Stomach (tissue), 9 donors: ENCODE results near the gene YOD1. TPM values are rescaled to one million over a fixed set of nuclear protein-coding genes. Genes with fewer than 3 reads are reported as not detected.
A peak's percentile ranks its signal among the peaks of the same experiment; 100 is the strongest.

Experiments
- DNase-seq, 2 donors: peaks; one replicate each; pipeline versions ENCODE4 v3.0.0 to v3.0.0-alpha.2; 2013 to 2019
- H3K27ac ChIP-seq, 5 donors: fragments of 200-600 bp in 4 of 5; sonication (generic) in 4 of 5; one replicate each; pipeline ENCODE4 v1.5.1; 2013 to 2019; ENCODE audit warnings: mild to moderate bottlenecking in 1 of 5, moderate library complexity in 1 of 5
- H3K27me3 ChIP-seq, 3 donors: fragments of 200-600 bp; sonication (generic); one replicate each; pipeline ENCODE4 v1.5.1; 2017 to 2019; ENCODE audit warnings: mixed run types in 1 of 3
- H3K36me3 ChIP-seq, 4 donors: fragments of 200-600 bp; sonication (generic); 1 replicate in 3 of 4; 2 replicates in 1 of 4; pipeline ENCODE4 v1.5.1; 2016 to 2019
- H3K4me1 ChIP-seq, 4 donors: fragments of 200-600 bp; sonication (generic); one replicate each; pipeline ENCODE4 v1.5.1; 2016 to 2019
- H3K4me3 ChIP-seq, 4 donors: fragments of 200-600 bp; sonication (generic) in 3 of 4; one replicate each; pipeline ENCODE4 v1.5.1; 2016 to 2019; ENCODE audit warnings: mild to moderate bottlenecking in 1 of 4
- H3K9me3 ChIP-seq, 4 donors: fragments of 200-600 bp; sonication (generic); one replicate each; pipeline ENCODE4 v1.5.1; 2016 to 2019
- EP300 ChIP-seq: sonication (generic); formaldehyde crosslinking; IDR thresholded peaks from one replicate; pipeline ENCODE4 v1.6.1; 2017; ENCODE audit warnings: antibody characterized with exemption
- POLR2A ChIP-seq, 4 donors: fragments of 450-650 bp; IDR thresholded peaks; one replicate each; pipeline ENCODE4 v1.6.1; 2016; ENCODE audit warnings: antibody characterized with exemption in 4 of 4, control low read depth in 2 of 4, mild to moderate bottlenecking in 1 of 4, moderate library complexity in 1 of 4
- POLR2AphosphoS5 ChIP-seq, 3 donors: sonication (generic); formaldehyde crosslinking; IDR thresholded peaks; one replicate each; pipeline ENCODE4 v1.6.1; 2016; ENCODE audit warnings: antibody characterized with exemption in 3 of 3
- WGBS, 5 donors: extraction: QIAGEN DNeasy Blood & Tissue Kit in 3 of 5; methylation state at CpG; one replicate each; pipeline versions ENCODE4 v1.1.5 to v1.1.7; 2013 to 2018; 5-methylcytosine and 5-hydroxymethylcytosine counted together
- intact Hi-C: fragments of 100-400 bp; cut with DNase I; formaldehyde crosslinking; loops from one replicate; pipeline ENCODE4 v1.15.1; 2023; ENCODE audit warnings: low total_unique reads
- polyA plus RNA-seq, 3 donors: library from polyadenylated mRNA; stranded (reverse); fragments of 200-250 nt; gene quantifications; one replicate each; pipeline ENCODE4 v1.2.3, GENCODE V29; 2013
- total RNA-seq, 5 donors: library from RNA; depleted of rRNA; stranded (reverse); fragments of >200 nt; gene quantifications; one replicate each; pipeline versions ENCODE4 v1.1.0 to v1.2.3, GENCODE V29; 2014 to 2016
- TF ChIP-seq, protein P1 (sequence below), 7 experiments: fragments of 450-650 bp in 4 of 7; fragments of 200-600 bp in 3 of 7; sonication (generic) in 3 of 7; IDR thresholded peaks; one replicate each; pipeline ENCODE4 v1.5.1; 2016 to 2019; ENCODE audit warnings: antibody characterized with exemption in 7 of 7, control low read depth in 2 of 7, mild to moderate bottlenecking in 1 of 7
- donor health status: healthy with polysubstance abuse.
- donor health status: Bipolar disorder and iron deficiency.
- donor health status: healthy.

The YOD1 gene
- total and polyA plus RNA-seq, 8 donors = 1.5 to 47.9 (median 4.8) TPM

DNA sequence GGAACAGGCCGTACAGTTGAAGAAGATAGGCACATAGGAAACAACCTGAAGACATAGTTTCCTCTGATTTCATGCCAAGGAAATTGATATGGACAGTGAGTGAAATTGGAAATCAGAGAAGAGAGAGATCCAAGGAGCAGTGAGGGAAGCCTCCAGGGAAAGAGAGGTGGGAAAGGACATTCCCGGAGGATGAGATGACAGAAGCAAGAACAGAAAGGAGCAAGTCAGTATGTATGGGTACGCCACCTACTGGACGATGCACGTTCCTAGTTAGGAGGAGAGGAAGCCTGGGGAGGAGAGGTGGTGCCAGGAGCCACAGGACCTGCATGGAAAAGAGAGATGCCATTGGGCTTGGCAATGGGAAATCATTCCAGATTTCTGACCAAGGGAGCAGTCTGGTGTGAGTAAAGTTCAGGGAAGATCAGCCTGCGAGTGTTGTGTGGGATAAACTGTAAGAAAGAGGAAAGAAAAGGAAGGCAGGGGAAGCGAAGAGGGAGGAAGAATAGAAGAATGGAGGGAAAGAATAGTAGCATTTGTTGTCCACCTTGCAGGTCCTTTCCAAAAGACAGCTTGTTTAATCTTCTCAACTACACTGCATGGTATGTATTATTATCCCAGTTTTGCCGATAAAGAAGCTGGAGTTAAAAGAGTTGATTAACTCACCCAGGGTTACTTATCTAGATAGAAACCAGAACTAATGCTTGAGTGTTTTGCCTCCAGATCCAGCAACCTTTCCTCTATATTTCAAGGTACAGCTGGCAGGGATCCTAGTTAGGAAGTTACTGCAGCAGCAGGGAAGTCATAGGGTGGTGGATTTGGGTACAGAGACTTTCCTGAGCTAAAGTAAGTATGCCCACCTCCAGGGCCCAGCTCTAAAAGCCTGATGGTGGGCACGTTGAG is 45.8 kb downstream of the YOD1 start:
- peak; percentile 76 to 90 for DNase-seq
- 15 to 33% (median 25%) methylated on average over 9 of the region's 9 CpGs for WGBS, 5 donors
- Histone ChIP-seq H3K27ac (peak overlapping the region; percentile 82 to 94 (median 89)), H3K9me3 (no peaks in the 10 kb centered on the region), H3K27me3 (no peaks in the 10 kb centered on the region), H3K36me3 (no peaks in the 10 kb centered on the region), H3K4me3 (peak overlapping the region in 1 of 4 donors; percentile 10), H3K4me1 (peaks cover 52 to 76% (median 64%) of the 10 kb centered on the region in 4 donors)
- intact Hi-C loops = no loop called here
- no peak for TF ChIP-seq EP300
- TF ChIP-seq, protein P1, sequence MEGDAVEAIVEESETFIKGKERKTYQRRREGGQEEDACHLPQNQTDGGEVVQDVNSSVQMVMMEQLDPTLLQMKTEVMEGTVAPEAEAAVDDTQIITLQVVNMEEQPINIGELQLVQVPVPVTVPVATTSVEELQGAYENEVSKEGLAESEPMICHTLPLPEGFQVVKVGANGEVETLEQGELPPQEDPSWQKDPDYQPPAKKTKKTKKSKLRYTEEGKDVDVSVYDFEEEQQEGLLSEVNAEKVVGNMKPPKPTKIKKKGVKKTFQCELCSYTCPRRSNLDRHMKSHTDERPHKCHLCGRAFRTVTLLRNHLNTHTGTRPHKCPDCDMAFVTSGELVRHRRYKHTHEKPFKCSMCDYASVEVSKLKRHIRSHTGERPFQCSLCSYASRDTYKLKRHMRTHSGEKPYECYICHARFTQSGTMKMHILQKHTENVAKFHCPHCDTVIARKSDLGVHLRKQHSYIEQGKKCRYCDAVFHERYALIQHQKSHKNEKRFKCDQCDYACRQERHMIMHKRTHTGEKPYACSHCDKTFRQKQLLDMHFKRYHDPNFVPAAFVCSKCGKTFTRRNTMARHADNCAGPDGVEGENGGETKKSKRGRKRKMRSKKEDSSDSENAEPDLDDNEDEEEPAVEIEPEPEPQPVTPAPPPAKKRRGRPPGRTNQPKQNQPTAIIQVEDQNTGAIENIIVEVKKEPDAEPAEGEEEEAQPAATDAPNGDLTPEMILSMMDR (IDR thresholded peaks at IDR 0.05) = peak in 5 of 7 experiments; percentile 37 to 76 (median 66)
- peak in 2 of 3 donors; percentile 55 to 73 for TF ChIP-seq POLR2AphosphoS5 (IDR thresholded peaks at IDR 0.05)

DNA sequence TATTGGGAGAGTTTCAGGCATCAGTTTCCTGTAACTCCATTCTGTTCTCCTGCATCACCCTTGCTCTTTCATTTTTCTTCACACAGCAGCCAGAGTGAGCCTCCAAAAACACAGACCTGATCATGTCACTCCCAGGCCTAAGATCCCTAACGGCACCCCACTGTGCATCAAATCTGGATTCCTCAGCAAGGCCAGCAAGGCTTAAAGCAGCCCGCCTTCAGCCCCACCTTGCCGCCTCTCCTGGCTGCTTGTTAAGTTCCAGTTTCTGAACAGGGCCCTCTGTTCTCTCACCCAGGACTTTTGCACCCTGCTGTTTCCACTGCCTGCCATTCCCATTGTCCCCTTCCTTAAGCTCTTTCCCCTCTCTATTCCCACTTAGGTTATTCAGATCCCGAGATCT is 47.8 kb downstream of the YOD1 start:
- peak overlapping the region; percentile 74 to 94 (median 83) for H3K27ac ChIP-seq
- intact Hi-C loops = no loop called here
- H3K4me1 ChIP-seq = peaks cover 41 to 57% (median 47%) of the 10 kb centered on the region in 4 donors
- TF ChIP-seq POLR2A (IDR thresholded peaks at IDR 0.05) = no peak
- H3K36me3 ChIP-seq = no peaks in the 10 kb centered on the region
- no peak overlapping the region for H3K4me3 ChIP-seq
- DNase-seq = no peak
- no peaks in the 10 kb centered on the region for H3K9me3 ChIP-seq
- H3K27me3 ChIP-seq = no peaks in the 10 kb centered on the region
- WGBS, 5 donors = 73 to 92% (median 78%) methylated on average over 4 of the region's 4 CpGs

DNA sequence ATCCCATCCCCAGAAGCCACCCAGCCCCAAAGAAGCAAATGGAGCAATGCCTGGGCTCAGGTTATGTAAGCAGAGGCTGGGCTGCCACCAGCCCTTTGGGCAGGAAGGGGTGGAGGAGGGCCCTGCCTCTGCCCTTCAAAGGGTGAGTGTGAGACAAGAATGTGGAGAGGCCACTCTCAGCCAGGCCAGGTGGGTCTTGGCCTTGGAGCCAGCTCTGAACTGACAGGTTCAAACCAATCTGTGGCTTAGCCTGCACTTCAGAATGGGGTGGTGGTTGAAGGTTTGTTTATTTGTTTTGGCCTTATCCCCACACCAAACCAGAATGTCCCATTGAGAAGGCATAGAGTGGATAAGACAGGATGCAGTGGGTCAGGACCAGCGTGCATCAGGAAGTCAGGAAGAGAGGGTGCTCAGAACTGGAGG is 48.3 kb downstream of the YOD1 start:
- TF ChIP-seq, protein P1 (IDR thresholded peaks at IDR 0.05) = no peak
- TF ChIP-seq POLR2AphosphoS5 (IDR thresholded peaks at IDR 0.05) (peak in 2 of 3 donors; percentile 36 to 41), POLR2A (IDR thresholded peaks at IDR 0.05) (no peak)
- no peaks in the 10 kb centered on the region for H3K36me3 ChIP-seq
- H3K4me1 ChIP-seq = peaks cover 37 to 54% (median 45%) of the 10 kb centered on the region in 4 donors
- H3K27ac ChIP-seq = peak overlapping the region; percentile 74 to 94 (median 83)
- peak; percentile 48 to 80 for DNase-seq
- H3K27me3 ChIP-seq = no peaks in the 10 kb centered on the region
- no peaks in the 10 kb centered on the region for H3K9me3 ChIP-seq
- WGBS, 5 donors = 17 to 71% (median 50%) methylated on average over 1 of the region's 1 CpG
- H3K4me3 ChIP-seq = no peak overlapping the region
- intact Hi-C loops = no loop called here

DNA sequence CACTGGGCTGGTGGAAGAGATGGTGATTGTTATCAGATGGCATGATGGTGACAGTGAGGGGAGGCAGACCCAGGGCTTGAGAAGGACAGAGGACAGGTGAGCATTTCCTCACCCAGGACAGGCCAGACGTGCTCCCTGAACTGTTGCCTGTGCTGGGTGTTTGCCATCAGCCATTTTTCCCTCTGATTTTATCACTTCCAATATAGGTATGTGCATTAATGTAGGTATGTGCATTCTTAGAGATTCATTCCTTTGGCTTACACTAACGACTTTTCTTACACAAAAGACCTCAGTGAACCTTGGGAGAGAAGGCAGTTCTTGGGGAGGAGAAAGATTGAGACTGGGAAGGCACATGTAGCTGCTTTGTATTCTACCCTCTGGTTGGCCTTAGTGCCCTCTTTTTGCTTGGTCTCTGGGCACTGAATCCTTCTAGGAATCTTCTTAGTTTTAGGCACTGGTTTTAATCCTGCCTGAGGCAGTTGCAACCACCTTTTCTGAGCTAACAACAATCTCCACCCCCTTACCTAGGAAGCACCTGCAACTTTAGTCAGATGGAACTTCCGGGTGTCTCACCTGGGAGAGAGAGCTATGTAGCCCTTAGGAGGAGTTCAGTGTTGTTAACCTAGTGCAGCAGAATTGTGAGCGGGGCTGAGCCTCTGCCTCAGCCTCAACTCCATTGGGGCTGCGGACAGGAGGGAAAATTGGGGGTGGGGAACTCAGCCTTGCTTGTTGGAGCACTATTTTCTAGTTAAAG is 49.3 kb downstream of the YOD1 start:
- 69 to 76% (median 74%) methylated on average over 5 of the region's 5 CpGs for WGBS, 5 donors
- H3K4me3 ChIP-seq = no peak overlapping the region
- peak overlapping the region; percentile 11 to 94 (median 83) for H3K27ac ChIP-seq
- intact Hi-C loops = no loop called here
- TF ChIP-seq POLR2AphosphoS5 (IDR thresholded peaks at IDR 0.05) = no peak
- TF ChIP-seq, protein P1 (IDR thresholded peaks at IDR 0.05) = no peak
- TF ChIP-seq POLR2A (IDR thresholded peaks at IDR 0.05) = no peak
- no peak for TF ChIP-seq EP300
- DNase-seq = peak in 1 of 2 donors; percentile 41
- peaks cover 36 to 47% (median 40%) of the 10 kb centered on the region in 4 donors for H3K4me1 ChIP-seq
- H3K9me3 ChIP-seq = no peaks in the 10 kb centered on the region
- H3K36me3 ChIP-seq = no peaks in the 10 kb centered on the region
- H3K27me3 ChIP-seq = no peaks in the 10 kb centered on the region
